GM10266 (cell line): ENCODE data around the gene WHRN.

Source experiments
- DNase-seq: peaks from one replicate; pipeline ENCODE4 v3.0.0; 2012; ENCODE audit errors: extremely low spot score
- CTCF ChIP-seq: IDR thresholded peaks from 2 replicates; pipeline ENCODE4 v1.5.1; 2012; ENCODE audit warnings: mild to moderate bottlenecking, low read depth; ENCODE audit not compliant: control insufficient read depth, insufficient read depth; ENCODE audit errors: missing control alignments

Gene WHRN

GRCh38 chr9:114363424-114363823, 141.8 kb downstream of the WHRN start:
- DNase-seq = no peak
- no peak for TF ChIP-seq CTCF

- no peak for DNase-seq
- TF ChIP-seq CTCF = no peak
Observed at GRCh38 chr9:114362394-114362793, 142.9 kb downstream of the WHRN start.

DNA sequence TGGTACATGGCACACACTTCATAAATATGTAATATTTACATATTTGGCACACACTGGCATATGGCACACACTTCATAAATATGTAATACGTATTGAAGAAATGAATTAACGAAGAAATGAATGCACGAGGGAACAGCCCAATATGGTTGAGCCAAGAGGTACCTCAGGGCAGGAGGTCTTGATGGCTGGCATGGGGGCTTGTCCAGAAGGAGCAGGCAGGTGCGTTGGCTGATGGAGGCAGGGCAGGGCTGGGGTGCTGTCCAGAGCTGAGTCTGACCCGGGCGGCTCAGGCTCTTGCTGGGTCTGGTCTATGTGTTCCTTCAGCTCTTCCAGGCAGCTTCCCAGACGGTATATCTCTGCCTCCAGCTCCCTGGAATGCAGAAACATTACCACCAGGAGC, 143.7 kb downstream of the WHRN start:
- TF ChIP-seq CTCF = no peak
- no peak for DNase-seq

GRCh38 chr9:114359801-114360200, 145.5 kb downstream of the WHRN start:
- no peak for TF ChIP-seq CTCF
- DNase-seq = no peak

- no peak for DNase-seq
- TF ChIP-seq CTCF = no peak
Observed at GRCh38 chr9:114357911-114358328, 147.4 kb downstream of the WHRN start.

DNA sequence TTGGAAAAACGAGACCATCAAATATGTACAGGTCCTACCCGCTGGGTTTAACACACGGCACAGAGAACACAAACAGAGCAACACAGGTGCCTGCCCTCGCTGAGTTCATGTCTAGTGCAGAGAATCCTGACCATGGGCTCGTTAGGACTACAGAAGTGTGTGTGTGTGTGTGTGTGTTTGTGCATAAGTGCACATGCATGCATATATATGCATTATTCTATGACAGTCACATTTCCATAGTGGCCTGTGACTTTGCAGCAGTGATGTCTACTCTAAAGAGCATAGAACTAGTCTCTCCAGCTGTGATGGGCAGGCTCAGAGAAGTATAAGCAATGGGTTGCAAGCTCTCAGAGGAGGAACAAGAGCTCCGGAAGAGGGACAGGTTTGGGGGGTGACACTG, 147.9 kb downstream of the WHRN start:
- no peak for TF ChIP-seq CTCF
- no peak for DNase-seq

GRCh38 chr9:114356792-114357191, 148.5 kb downstream of the WHRN start:
- DNase-seq = no peak
- no peak for TF ChIP-seq CTCF

- no peak for TF ChIP-seq CTCF
- DNase-seq = no peak
Observed at GRCh38 chr9:114355821-114356220, 149.5 kb downstream of the WHRN start.
